Measurements from ENCODE around the gene SLC15A5.

- TF ChIP-seq, protein P1, sequence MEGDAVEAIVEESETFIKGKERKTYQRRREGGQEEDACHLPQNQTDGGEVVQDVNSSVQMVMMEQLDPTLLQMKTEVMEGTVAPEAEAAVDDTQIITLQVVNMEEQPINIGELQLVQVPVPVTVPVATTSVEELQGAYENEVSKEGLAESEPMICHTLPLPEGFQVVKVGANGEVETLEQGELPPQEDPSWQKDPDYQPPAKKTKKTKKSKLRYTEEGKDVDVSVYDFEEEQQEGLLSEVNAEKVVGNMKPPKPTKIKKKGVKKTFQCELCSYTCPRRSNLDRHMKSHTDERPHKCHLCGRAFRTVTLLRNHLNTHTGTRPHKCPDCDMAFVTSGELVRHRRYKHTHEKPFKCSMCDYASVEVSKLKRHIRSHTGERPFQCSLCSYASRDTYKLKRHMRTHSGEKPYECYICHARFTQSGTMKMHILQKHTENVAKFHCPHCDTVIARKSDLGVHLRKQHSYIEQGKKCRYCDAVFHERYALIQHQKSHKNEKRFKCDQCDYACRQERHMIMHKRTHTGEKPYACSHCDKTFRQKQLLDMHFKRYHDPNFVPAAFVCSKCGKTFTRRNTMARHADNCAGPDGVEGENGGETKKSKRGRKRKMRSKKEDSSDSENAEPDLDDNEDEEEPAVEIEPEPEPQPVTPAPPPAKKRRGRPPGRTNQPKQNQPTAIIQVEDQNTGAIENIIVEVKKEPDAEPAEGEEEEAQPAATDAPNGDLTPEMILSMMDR (IDR thresholded peaks at IDR 0.05) = no peak
- TF ChIP-seq POLR2A (IDR thresholded peaks at IDR 0.05) = no peak
Observed at GRCh38 chr12:16277585-16277984, at the start of gene SLC15A5.
